ENCODE results near the gene TSSK2. TPM values are rescaled to one million over a fixed set of nuclear protein-coding genes. Genes with fewer than 3 reads are reported as not detected.

Gene TSSK2
- total and polyA plus RNA-seq, 2 experiments from 2014 or later = not detected

DNA sequence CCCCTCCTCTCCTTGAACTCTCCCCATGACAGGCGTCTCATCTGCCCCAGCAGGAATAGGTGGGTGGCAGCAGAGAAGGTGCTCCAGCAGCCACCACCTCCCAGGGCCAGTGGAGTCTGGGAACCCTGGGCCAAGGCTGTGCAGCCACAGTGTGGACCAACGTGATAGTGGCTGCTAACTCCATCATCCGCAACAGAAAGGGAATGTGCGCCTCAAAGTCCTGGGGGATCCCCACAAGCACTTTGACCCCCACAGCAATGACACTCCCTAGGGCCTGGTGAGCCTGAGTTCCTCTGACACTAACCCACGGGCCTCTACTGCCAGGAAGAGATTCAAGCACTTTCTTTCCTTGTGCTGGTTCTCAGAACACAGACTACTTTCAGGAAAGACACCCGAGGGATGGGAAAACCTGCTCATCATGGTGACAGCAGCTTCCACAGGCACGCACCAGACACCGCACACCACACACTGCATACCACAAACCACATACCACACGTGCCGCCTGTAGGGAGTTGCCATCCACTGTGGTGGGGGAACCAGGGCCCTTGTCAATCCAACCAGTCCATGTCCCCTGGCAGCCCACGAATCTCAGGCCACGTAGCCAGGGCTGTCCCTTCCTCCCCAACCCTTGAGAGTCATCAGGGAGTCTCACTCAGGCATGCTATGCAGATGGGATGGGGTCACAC is 50.8 kb downstream of the TSSK2 start (continued):
- TF ChIP-seq ZNF462 (CRISPR knock-in tag; IDR thresholded peaks at IDR 0.05) (no peak), ETS1 (IDR thresholded peaks at IDR 0.05) (no peak), JUNB (IDR thresholded peaks at IDR 0.05; ENCODE audit: unreplicated experiment) (no peak), NANOG (IDR thresholded peaks at IDR 0.05; ENCODE audit: borderline replicate concordance) (no peak), EZH2phosphoT487 (IDR thresholded peaks at IDR 0.05; ENCODE audit: unreplicated experiment) (no peak)

Other genes starting within 250 kb of the TSSK2 start
- gene DGCR6, start 225.0 kb upstream of the TSSK2 start, total RNA-seq (2014; rRNA removed; shearing (Covaris generic)) = 2.3 and 4.6 TPM in 2 replicates
- gene DGCR6, start 225.0 kb upstream of the TSSK2 start, polyA plus RNA-seq (2016; fragmentation: Nextera tagmentation; extraction: Ambion mirVana) = 1.4 and 2.2 TPM in 2 replicates
- 31.9 and 67.4 TPM in 2 replicates for gene PRODH, start 195.0 kb upstream of the TSSK2 start, total RNA-seq (2014; rRNA removed; shearing (Covaris generic))
- 7.6 and 10.0 TPM in 2 replicates for gene PRODH, start 195.0 kb upstream of the TSSK2 start, polyA plus RNA-seq (2016; fragmentation: Nextera tagmentation; extraction: Ambion mirVana)
- 59.3 and 83.0 TPM in 2 replicates for gene DGCR2, start 8.9 kb upstream of the TSSK2 start, total RNA-seq (2014; rRNA removed; shearing (Covaris generic))
- 18.5 and 21.0 TPM in 2 replicates for gene DGCR2, start 8.9 kb upstream of the TSSK2 start, polyA plus RNA-seq (2016; fragmentation: Nextera tagmentation; extraction: Ambion mirVana)
- 18.4 and 21.6 TPM in 2 replicates for gene ESS2, start 13.3 kb downstream of the TSSK2 start, total RNA-seq (2014; rRNA removed; shearing (Covaris generic))
- 12.3 and 15.2 TPM in 2 replicates for gene ESS2, start 13.3 kb downstream of the TSSK2 start, polyA plus RNA-seq (2016; fragmentation: Nextera tagmentation; extraction: Ambion mirVana)
- not detected in 2 replicates for gene GSC2, start 19.0 kb downstream of the TSSK2 start, total RNA-seq (2014; rRNA removed; shearing (Covaris generic))
- gene GSC2, start 19.0 kb downstream of the TSSK2 start, polyA plus RNA-seq (2016; fragmentation: Nextera tagmentation; extraction: Ambion mirVana) = not detected in 2 replicates
- gene SLC25A1, start 47.4 kb downstream of the TSSK2 start, total RNA-seq (2014; rRNA removed; shearing (Covaris generic)) = 210 and 242 TPM in 2 replicates
- 141 and 145 TPM in 2 replicates for gene SLC25A1, start 47.4 kb downstream of the TSSK2 start, polyA plus RNA-seq (2016; fragmentation: Nextera tagmentation; extraction: Ambion mirVana)
- gene CLTCL1, start 160.4 kb downstream of the TSSK2 start, total RNA-seq (2014; rRNA removed; shearing (Covaris generic)) = 13.4 and 15.1 TPM in 2 replicates
- 5.4 and 6.6 TPM in 2 replicates for gene CLTCL1, start 160.4 kb downstream of the TSSK2 start, polyA plus RNA-seq (2016; fragmentation: Nextera tagmentation; extraction: Ambion mirVana)

Data from GM23338 (cell line).